ENCODE results near the gene TOLLIP. TPM values are rescaled to one million over a fixed set of nuclear protein-coding genes. Genes with fewer than 3 reads are reported as not detected.
A peak's percentile ranks its signal among the peaks of the same experiment; 100 is the strongest.
"Not testable (repeated sequence)": the region's sequence is repeated elsewhere in the genome, so short reads cannot be mapped to it uniquely, and the experiment has no call there.

TOLLIP gene
- total RNA-seq, 2 donors from 2014 or later = 32.9 to 34.1 TPM

DNA sequence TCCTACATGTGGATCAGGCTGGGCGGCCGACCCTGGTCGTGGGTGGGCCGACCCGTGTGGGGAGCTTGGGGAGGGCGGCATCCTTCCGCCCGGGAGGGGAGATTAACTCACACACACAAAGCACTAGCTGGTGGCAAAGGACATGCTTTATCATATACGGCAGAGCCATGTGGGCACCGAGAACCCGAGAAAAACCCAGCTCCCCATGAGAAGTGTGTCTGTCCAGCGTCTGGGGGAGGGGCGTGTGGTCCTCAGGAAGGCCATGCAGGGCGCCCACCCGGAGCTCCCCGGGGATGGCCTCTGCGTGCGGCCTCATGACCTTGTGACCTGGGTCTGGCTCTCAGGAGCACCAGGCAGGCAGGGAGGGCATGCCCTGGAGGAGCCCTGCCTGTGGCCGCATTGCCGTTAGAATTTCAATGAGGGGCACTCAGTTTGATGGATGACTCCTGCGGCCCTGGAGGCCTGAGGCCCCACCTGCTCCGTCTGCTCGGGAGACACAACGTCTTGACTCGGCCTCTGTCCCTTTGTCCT lies 39.4 kb upstream of the TOLLIP start:
- no peaks in the 10 kb centered on the region for H3K27me3 Mint-ChIP-seq (ENCODE audit: low read depth)
- peaks cover 8% of the 10 kb centered on the region for H3K4me1 Mint-ChIP-seq (ENCODE audit: low read depth)
- H3K27ac Mint-ChIP-seq = no peak overlapping the region
- H3K9me3 Mint-ChIP-seq = no peaks in the 10 kb centered on the region
- H3K36me3 Mint-ChIP-seq (ENCODE audit: insufficient read depth in 2 of 2) = no peaks in the 10 kb centered on the region
- ATAC-seq (replicated peaks in 1 of 2) (no peak), DNase-seq (no peak)
- no peak overlapping the region for H3K4me3 Mint-ChIP-seq

- no peak for ATAC-seq (replicated peaks in 1 of 2)
- Mint-ChIP-seq H3K4me1 (ENCODE audit: low read depth) (peaks cover 8% of the 10 kb centered on the region), H3K4me3 (no peak overlapping the region)
Observed at GRCh38 chr11:1348146-1348795, 38.8 kb upstream of the TOLLIP start.

DNA sequence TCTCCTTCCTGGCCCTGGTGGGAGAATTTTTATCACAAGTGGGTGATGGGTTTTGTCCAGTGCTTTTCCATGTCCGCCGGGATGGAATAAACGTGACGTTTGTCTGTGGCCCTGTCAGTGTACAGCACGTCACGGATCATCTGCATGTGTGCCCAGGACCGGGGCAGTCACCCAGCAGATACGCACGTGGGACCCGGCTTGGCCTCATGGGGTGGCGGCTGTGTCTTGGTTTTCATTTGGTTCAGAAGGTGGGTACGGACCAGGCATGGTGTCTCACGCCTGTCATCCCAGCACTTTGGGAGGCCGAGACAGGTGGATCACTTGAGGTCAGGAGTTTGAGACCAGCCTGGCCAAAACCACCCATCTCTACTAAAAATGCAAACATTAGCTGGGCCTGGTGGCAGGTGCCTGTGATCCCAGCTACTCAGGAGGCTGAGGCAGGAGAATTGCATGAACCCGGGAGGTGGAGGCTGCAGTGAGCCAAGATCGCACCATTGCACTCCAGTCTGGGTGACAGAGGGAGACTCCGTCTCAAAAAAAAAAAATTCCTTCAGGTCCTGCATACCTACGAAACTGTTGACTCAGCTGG lies 38.1 kb upstream of the TOLLIP start:
- H3K4me3 Mint-ChIP-seq; ATAC-seq (replicated peaks in 1 of 2); DNase-seq; H3K27ac Mint-ChIP-seq; H3K36me3 Mint-ChIP-seq (ENCODE audit: insufficient read depth in 2 of 2); H3K27me3 Mint-ChIP-seq (ENCODE audit: low read depth); H3K9me3 Mint-ChIP-seq; H3K4me1 Mint-ChIP-seq (ENCODE audit: low read depth): not testable (repeated sequence)

More at GRCh38 chr11:1348146-1348795, 38.8 kb upstream of the TOLLIP start:
- Mint-ChIP-seq H3K27ac (no peak overlapping the region), H3K9me3 (no peaks in the 10 kb centered on the region), H3K27me3 (ENCODE audit: low read depth) (no peaks in the 10 kb centered on the region), H3K36me3 (ENCODE audit: insufficient read depth in 2 of 2) (no peaks in the 10 kb centered on the region)
- no peak for DNase-seq

GRCh38 chr11:1346669-1347390 lies 37.4 kb upstream of the TOLLIP start:
- no peak overlapping the region for H3K4me3 Mint-ChIP-seq
- no peak for DNase-seq
- H3K9me3 Mint-ChIP-seq = no peaks in the 10 kb centered on the region

DNA sequence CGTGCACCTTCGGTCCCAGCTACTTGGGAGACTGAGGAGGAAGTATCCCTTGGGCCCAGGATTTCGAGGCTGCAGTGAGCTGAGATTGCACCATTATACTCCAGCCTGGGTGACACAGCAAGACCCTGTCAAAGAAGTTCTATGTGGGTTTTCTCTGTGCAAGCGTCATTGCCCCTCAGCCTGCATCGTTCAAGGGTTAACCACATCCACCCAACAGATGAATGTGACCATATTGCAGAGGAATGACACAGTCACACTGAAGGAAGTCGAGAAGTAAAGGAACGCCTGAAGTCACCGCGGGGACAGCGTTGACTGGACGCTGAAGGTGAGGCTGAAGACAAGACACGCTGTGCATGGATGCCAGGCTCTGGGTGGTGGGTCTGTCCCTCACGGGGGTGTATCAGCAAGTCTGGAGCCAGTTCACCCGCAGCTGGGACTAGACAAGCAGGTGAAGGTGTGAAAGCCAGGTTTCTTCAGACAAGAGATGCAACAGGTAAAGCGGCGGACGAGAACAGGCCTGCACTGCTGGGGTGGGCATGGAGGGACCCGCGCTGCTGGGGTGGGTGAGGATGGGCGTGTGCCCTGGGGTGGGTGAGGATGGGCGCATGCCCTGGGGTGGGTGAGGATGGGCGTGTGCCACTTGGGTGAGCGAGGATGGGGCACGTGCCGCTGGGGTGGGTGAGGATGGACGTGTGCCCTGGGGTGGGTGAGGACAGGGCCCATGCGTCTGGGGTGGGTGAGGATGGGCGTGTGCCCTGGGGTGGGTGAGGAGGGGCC lies 36.5 kb upstream of the TOLLIP start:
- Mint-ChIP-seq H3K27me3 (ENCODE audit: low read depth) (no peaks in the 10 kb centered on the region), H3K4me3 (no peak overlapping the region), H3K36me3 (ENCODE audit: insufficient read depth in 2 of 2) (no peaks in the 10 kb centered on the region), H3K27ac (peak overlapping the region; percentile 2), H3K4me1 (ENCODE audit: low read depth) (peaks cover 8% of the 10 kb centered on the region), H3K9me3 (no peaks in the 10 kb centered on the region)
- DNase-seq = peak; percentile 25 to 34
- ATAC-seq (replicated peaks in 1 of 2) = peak; percentile 89 to 91

More at GRCh38 chr11:1346669-1347390, 37.4 kb upstream of the TOLLIP start:
- no peak for ATAC-seq (replicated peaks in 1 of 2)
- peaks cover 8% of the 10 kb centered on the region for H3K4me1 Mint-ChIP-seq (ENCODE audit: low read depth)
- no peaks in the 10 kb centered on the region for H3K27me3 Mint-ChIP-seq (ENCODE audit: low read depth)
- H3K36me3 Mint-ChIP-seq (ENCODE audit: insufficient read depth in 2 of 2) = no peaks in the 10 kb centered on the region
- no peak overlapping the region for H3K27ac Mint-ChIP-seq

- Mint-ChIP-seq H3K4me3 (no peak overlapping the region), H3K4me1 (ENCODE audit: low read depth) (peaks cover 8% of the 10 kb centered on the region), H3K36me3 (ENCODE audit: insufficient read depth in 2 of 2) (no peaks in the 10 kb centered on the region), H3K27ac (no peak overlapping the region), H3K9me3 (no peaks in the 10 kb centered on the region), H3K27me3 (ENCODE audit: low read depth) (no peaks in the 10 kb centered on the region)
- ATAC-seq (replicated peaks in 1 of 2) = no peak
- no peak for DNase-seq
Observed at GRCh38 chr11:1344056-1344635, 34.7 kb upstream of the TOLLIP start.

DNA sequence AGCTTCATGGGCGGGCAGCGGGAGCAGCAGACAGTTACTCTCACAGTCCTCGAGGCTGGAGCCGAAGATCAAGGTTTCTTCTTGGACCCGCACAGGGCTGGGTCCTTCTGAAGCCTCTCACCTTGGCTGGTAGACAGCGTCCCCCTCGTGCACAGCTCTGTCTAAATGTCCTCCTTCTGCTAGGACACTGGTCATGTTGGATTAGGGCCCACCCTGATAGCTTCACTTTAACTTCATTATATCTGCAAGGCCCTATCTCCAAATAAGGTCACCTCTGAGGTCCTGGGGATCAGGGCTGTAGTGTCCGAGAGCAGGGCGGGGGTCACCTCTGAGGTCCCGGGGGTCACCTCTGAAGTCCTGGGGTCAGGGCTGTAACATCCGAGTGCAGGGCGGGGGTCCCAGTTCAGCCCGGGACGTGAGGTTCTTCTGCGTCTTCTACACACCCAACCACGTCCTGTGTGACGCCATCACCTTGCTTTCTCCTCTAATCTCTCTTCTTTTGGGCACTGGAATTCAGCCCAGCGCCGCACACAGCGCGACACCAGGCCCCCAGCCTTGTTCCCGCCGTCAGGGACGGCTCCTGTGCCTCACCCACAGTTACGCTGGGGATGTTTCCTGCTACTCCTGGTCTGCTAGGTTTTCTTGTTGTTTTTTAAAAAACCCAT lies 34.1 kb upstream of the TOLLIP start:
- DNase-seq (no peak), ATAC-seq (replicated peaks in 1 of 2) (no peak)
- no peaks in the 10 kb centered on the region for H3K27me3 Mint-ChIP-seq (ENCODE audit: low read depth)
- no peaks in the 10 kb centered on the region for H3K9me3 Mint-ChIP-seq
- H3K27ac Mint-ChIP-seq = no peak overlapping the region
- H3K4me3 Mint-ChIP-seq = no peak overlapping the region
- H3K4me1 Mint-ChIP-seq (ENCODE audit: low read depth) = peaks cover 8% of the 10 kb centered on the region
- H3K36me3 Mint-ChIP-seq (ENCODE audit: insufficient read depth in 2 of 2) = no peaks in the 10 kb centered on the region

DNA sequence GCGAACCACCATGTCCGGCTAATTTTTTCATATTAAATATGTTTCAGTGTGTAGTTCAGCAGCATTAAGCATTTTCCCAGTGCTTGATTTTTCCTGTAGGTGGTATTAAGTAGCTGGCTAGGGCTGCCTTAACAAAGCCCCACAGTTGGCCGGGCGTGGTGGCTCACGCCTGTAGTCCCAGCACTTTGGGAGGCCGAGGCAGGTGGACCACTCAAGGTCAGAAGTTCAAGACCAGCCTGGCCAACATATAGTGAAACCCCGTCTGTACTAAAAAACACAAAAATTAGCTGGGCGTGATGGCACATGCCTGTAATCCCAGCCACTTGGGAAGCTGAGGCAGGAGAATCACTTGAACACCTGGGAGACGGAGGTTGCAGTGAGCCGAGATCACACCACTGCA lies 33.5 kb upstream of the TOLLIP start:
- Mint-ChIP-seq H3K9me3 (peaks cover under 1% of the 10 kb centered on the region in 2 donors), H3K4me1 (ENCODE audit: low read depth) (peaks cover 9% of the 10 kb centered on the region), H3K36me3 (ENCODE audit: insufficient read depth in 2 of 2) (peaks cover under 1 to 4% of the 10 kb centered on the region in 2 donors), H3K4me3 (no peak overlapping the region), H3K27me3 (ENCODE audit: low read depth) (peaks cover 6% of the 10 kb centered on the region), H3K27ac (no peak overlapping the region)
- no peak for DNase-seq
- no peak for ATAC-seq (replicated peaks in 1 of 2)

DNA sequence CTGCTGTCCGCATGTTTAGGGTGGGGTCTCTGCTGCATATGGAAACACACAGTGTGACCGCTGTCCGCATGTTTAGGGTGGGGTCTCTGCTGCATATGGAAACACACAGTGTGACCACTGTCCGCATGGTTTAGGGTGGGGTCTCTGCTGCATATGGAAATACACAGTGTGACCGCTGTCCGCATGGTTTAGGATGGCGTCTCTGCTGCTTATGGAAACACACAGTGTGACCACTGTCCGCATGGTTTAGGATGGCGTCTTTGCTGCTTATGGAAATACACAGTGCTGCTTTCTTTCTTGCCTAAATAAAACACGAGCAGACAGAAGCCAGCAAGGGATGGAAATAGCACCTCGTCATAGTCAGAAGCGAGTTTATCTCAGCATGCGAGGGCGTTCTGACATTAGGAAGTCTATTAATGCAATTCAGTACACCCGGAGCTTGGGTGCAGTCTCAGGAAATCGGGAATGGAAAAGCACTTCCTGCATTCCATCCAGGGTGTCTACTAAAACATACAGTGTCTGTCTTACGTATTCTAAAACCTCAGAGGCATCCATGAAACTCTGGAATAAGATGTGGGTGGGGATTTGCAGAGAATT lies 32.6 kb upstream of the TOLLIP start:
- peaks cover 3% of the 10 kb centered on the region in 2 donors for H3K9me3 Mint-ChIP-seq
- H3K4me1 Mint-ChIP-seq (ENCODE audit: low read depth) = peaks cover 13% of the 10 kb centered on the region
- no peak overlapping the region for H3K4me3 Mint-ChIP-seq
- no peak overlapping the region for H3K27ac Mint-ChIP-seq
- DNase-seq (no peak), ATAC-seq (replicated peaks in 1 of 2) (no peak)
- H3K36me3 Mint-ChIP-seq (ENCODE audit: insufficient read depth in 2 of 2) = peaks cover 3 to 7% of the 10 kb centered on the region in 2 donors
- peaks cover 11% of the 10 kb centered on the region for H3K27me3 Mint-ChIP-seq (ENCODE audit: low read depth)

- not testable (repeated sequence) for H3K4me3 Mint-ChIP-seq; H3K36me3 Mint-ChIP-seq (ENCODE audit: insufficient read depth in 2 of 2); H3K27ac Mint-ChIP-seq; H3K9me3 Mint-ChIP-seq; ATAC-seq (replicated peaks in 1 of 2); DNase-seq
- H3K4me1 Mint-ChIP-seq (ENCODE audit: low read depth) = peaks cover 13% of the 10 kb centered on the region
- H3K27me3 Mint-ChIP-seq (ENCODE audit: low read depth) = peaks cover 11% of the 10 kb centered on the region
Observed at GRCh38 chr11:1341226-1341625, 31.8 kb upstream of the TOLLIP start.

DNA sequence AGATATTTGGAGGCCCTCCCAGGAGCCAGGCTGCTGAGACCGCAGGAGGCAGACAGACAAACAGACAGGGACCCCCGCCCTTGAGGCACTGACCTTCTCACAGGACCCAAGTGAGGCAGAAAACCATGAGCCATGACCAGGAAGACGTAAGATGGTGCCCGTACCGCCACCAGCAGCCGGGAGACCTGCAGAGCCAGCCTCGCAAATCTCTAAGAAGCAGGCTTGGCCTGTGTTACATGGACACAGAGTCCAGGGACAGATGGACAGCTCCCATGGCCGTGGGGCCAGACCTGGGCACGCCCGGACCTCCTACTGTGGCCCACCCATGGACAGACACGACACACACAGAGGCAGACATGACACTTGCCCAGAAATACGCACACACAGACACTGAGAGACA lies 30.7 kb upstream of the TOLLIP start:
- Mint-ChIP-seq H3K4me1 (ENCODE audit: low read depth) (peaks cover 14% of the 10 kb centered on the region), H3K4me3 (no peak overlapping the region), H3K27ac (no peak overlapping the region), H3K36me3 (ENCODE audit: insufficient read depth in 2 of 2) (peaks cover 3 to 9% of the 10 kb centered on the region in 2 donors), H3K9me3 (peaks cover 3% of the 10 kb centered on the region in 2 donors), H3K27me3 (ENCODE audit: low read depth) (peaks cover 11% of the 10 kb centered on the region)
- ATAC-seq (replicated peaks in 1 of 2) (no peak), DNase-seq (no peak)
